ENCODE data around the gene NEK11.

Gene NEK11

DNA sequence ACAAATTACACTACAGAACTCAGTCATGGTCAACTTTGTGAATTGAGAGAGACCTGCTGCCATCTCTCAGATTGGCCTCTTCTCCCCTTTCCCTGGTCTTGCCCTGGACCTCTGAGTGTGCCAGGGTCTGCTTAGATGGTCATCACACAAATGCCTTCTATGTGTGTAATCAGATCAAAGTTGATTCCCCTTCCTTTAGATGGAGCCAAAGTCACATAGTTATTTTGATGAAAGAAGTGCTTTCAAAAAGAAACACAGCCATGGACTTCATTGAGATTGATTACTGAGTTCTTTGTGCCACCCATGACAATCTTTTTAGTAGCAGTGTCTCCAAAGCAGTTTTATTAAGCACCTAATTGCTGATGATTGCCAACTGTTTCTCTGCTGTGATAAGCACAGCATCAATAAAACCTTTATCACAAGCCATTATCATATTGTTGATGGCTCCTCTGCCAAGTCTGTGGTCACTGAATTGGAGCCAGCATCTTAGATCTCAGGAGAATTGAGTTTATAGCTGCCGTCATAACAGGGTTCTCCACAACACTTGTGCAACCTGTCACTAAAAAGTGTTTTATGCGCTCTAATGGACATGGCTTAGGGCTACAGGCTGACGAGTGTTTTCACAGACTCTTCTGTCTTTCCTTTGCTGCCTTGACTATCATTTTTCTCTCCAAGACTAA lies 205.2 kb downstream of the NEK11 start:
- DNase-seq: no peak

GRCh38 chr3:131232711-131233267 lies 206.1 kb downstream of the NEK11 start:
- DNase-seq: no peak

- no peak for DNase-seq
These were observed 207.4 kb downstream of the NEK11 start for GRCh38 chr3:131233900-131234668.

DNA sequence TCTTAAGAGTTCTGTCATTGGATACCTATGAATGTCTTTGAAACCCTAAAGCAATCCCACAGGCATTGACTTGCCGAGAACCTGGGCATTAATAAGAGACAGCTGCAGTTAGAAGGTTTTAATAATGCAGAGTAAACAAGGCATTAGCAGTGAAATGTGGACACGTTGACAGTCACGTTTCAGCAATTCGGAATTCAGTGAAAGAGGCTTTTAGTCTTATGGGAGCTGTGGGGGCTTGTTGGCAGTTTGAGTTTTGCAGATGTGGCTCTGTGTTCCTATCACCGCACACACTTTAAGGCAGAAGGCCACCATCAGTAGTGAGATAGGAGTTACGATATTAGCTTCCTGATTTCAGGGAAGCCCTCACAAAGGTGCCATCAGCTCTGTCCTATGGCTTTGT lies 209.7 kb downstream of the NEK11 start:
- no peak for DNase-seq

DNA sequence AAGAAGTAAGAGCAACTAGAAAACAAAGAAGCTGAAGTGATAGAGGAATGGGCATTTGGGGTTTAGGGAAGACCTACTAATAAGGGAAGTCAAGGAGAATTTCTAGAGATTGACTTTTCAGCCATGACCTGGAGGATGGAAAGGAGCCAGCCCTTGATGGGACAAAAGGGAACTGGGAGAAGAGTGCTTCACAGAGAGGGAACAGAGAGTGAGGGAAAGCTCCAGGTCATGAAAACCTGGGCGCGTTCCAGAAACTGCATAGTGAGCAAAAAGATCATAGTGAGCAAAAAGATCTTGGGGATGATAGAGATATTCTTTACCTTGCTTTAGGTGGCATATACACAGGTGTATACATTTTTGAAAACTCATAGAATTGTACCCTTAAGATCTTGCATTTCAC lies 211.8 kb downstream of the NEK11 start:
- no peak for DNase-seq

DNA sequence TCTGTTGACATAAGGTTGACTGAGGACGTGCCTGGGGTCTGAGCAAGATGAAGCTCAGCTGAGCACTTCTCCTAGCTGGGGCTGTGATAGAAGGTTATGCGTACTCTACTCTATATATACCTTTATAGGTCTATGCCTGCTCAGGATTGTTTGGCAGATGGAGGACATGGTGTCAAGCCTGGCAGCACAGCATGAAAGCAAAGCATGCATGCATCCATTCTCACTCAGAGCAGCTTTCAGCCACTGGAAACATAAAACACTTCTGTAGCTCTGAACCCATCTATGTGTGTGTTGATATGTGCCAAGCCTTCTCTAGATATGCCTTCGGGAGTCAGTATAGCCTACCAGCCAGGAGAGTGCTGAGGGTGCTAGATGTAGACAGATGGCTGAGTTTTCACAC lies 212.6 kb downstream of the NEK11 start:
- DNase-seq: no peak

GRCh38 chr3:131242201-131242600 lies 215.5 kb downstream of the NEK11 start:
- no peak for DNase-seq

- no peak for DNase-seq
These were observed 223.8 kb downstream of the NEK11 start for GRCh38 chr3:131250466-131250865.

DNA sequence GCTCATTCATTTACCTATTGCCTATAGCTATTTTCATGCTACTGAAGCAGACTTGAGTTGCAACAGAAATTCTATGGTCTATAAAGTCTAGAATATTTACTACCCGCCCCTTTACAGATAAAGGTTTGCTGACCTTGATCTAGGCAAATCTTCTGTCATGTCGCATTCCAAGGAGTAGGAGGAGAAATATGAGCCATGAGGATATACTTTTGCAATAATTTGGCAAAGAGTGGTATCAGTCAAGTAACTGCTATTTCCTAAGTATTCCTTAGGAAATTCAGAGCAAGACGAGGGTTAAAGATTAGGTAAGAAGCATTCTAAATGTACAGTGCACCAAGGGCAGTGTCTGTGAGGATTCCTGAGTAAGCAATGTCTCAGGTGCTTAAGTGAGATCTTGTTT lies 233.8 kb downstream of the NEK11 start:
- DNase-seq: no peak

DNA sequence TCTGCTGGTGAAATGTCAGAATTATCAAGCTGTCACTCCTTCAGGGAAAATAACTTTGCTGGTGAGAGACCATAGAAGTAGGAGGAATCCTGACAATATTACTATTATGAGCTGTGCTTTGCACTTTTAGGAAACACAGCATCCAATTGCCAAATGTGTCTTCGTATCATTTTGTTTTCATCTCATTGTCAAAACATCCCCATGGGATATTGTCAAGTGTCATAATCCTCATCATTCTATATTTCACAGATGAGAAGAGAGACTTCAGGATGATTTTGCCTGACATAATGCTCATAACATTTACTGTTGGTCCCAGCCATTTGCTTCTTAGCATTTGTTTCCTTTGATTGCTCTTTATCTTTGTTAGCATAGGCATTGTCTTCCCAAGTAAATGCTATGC lies 234.4 kb downstream of the NEK11 start:
- no peak for DNase-seq

DNA sequence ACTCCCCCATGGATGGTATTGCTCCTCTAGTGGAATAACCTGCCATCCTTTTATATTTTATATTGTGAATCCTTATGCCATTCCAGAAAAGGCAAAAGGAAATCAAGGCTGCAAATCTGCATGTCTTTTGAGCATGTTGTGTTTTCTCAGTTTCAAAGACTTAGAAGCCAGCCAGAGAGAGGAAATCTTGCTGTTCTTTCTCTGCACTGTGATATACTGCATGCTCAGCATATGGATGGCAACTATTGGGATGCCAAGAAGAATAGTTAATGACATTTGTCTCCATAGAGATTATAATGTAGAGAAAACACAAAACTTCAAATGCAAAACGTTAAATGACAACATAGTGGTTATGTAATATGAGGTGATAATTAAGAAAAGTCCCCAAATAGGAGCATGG lies 248.9 kb downstream of the NEK11 start:
- DNase-seq: no peak

GRCh38 chr3:131277836-131278497 lies 251.3 kb downstream of the NEK11 start:
- DNase-seq: no peak

DNA sequence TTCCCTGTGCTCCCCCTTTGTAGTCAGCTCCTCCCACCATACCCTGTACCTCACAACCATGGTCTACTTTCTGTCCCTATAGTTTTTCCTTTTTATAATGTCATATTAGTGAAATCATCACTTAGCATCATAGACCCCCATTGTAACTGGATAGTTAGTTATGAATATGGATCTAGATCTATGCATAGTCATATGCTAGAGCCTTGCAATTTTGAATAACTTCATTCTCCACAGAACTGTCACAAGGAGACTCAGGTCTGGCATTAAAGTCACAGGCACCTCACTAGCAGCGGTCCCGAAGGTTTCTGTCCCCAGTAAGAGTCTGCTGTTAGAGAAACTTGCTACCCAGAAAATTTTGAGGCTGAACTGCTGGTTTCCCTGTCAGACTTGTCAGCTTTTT lies 252.9 kb downstream of the NEK11 start:
- DNase-seq: no peak

- DNase-seq: no peak
These were observed 255.7 kb downstream of the NEK11 start for GRCh38 chr3:131282379-131282778.

DNA sequence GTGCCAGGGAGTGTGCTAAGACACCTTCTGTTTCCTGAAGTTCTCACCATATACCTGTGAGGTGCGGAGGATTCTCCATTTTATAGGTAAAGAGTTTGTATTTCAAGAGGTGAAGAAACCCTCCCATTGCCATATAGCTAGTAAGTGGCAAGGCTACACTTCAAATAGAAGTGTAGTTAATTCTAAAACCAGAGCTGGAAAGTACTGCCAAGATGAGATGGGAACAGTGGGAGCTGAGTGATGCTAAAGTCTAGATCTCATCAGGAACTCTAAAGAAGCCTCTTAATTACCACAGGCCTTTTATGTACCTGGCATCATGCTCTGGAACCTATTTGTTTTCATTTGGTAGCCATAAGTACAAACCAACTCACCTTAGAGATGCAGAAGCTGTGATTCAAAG lies 256.3 kb downstream of the NEK11 start:
- DNase-seq: no peak

DNA sequence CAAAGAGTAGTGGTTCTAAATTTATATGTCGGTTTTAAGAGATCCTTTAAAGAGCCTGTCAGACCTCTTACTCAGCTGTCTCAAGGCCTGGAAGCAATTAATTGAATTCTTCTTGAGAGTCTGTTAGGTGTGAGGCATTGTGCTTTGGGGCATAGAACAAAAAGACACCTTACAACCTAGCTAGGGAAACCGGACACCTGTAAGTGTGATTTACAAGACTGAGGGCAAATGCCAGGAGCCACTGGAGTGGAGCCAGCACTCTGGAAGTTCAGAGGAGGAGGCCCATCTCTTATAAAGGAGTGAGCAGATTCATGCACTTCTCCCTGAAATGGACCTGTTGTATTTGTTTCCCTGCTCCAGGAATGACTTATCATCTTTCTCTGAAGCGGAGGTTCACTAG lies 257.2 kb downstream of the NEK11 start:
- no peak for DNase-seq

DNA sequence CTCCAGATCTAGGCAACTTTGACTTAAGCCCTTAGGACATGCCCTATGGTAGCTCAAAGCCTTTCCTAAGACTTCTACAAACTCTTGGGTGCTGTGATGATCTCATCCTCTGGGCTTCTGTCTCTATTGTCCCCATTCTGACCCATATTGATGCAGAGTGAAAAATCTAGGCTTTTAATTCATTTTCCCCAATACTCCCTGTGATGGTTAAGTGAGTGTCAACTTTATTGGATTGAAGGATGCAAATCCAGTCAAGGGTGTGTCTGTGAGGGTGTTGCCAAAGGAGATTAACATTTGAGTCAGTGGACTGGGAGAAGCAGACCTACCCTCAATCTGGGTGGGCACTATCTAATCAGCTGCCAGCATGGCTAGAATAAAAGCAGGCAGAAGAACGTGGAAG lies 257.6 kb downstream of the NEK11 start:
- DNase-seq: no peak

- no peak for DNase-seq
These were observed 258.8 kb downstream of the NEK11 start for GRCh38 chr3:131285456-131285855.

GRCh38 chr3:131299836-131300235 lies 273.2 kb downstream of the NEK11 start:
- no peak for DNase-seq

GRCh38 chr3:131303848-131304247 lies 277.2 kb downstream of the NEK11 start:
- DNase-seq: no peak

DNA sequence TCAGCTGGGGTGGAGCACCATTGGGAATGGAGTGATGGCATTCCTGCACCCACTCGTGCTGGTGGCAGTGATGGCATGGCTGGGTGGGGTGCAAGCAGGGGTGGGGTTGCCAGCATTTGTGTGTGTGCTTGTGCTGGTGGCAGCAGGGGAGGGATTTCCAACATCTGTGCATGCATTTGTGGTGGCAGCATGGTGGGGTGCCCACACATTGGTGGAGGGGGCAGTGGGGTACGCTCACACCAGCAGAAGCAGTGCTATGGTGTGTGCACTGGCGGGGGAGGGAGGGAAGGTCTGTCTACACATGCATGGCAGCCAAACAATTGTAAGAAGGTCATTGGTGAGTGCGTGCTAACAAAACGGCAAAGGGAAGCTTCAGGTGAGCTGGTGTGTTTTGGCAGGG lies 278.2 kb downstream of the NEK11 start:
- DNase-seq: no peak

DNA sequence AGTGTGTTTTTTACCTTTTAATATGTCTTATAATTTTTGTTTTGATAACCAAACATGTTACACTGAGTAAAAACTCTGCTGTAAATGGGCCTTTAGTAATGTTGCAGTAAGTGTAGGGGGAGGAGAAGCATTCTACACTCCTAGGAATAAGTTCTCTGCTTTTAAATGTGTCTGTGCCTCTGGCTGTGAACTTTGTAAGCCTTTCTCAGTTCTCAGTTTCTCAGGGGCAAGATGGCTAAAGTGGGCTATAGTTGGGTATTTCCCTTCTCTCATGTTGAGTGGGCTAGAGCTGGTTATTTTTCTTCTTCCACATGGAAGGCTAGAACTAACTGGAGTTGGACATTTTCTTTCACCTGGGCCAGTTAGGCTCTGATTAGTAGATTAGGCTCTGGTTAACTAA lies 279.6 kb downstream of the NEK11 start:
- DNase-seq: no peak

- no peak for DNase-seq
These were observed 287.6 kb downstream of the NEK11 start for GRCh38 chr3:131314318-131314717.

DNA sequence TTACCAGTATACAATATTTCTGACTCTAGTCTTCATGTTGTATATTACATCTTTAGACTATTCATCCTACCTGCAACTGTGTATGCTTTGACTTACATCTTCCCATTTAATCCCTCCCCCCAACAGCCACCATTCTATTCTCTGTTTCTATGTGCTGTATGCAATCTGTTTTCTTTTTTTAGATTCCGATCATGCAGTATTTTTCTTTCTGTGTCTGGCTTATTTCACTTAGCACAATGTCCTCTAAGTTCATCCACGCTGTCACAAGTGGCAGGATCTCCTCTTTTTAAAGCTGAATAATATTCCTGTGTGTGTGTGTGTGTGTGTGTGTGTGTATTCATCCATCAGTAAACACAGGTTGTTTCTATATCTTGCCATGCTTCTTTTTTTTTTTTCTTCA lies 288.5 kb downstream of the NEK11 start:
- DNase-seq: no peak
